HG02884 (cell line): ENCODE measurements around the gene FGF1.

Experiments used
- ATAC-seq: cut with Tn5 transposase; IDR thresholded peaks from one replicate; pipeline ENCODE4 v1.9.1; 2021; ENCODE audit warnings: mild to moderate bottlenecking, moderate library complexity; ENCODE audit not compliant: unreplicated experiment

The FGF1 gene

DNA sequence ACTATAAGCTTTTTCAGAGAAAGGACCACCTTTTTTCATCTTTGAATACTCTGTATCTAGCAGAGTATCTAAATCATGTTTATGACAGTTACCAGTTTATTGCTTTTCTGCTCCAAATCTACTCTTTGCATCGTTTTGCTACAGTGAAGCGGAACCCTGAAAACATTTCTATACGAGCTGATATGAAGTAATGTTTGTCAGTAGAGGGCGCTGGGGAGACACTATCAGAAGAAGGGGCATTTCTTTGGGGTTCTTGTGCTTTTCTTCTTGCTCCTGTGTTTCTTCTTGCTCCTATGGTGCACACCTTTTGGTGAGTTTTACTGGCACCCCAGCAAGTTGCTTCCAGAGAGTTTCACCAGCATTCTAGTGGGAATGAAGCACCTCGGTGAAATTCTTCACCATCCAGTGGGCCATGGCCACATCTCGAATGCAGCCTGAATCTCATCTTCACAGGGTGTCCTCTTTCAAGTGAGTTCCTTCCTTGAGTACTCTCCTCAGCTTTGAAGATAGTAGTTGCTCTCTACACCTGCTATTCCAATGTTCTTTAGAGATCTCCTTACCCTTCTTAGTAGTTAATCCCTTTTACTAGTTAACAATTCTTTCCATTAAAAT lies 98.4 kb downstream of the FGF1 start:
- no peak for ATAC-seq

DNA sequence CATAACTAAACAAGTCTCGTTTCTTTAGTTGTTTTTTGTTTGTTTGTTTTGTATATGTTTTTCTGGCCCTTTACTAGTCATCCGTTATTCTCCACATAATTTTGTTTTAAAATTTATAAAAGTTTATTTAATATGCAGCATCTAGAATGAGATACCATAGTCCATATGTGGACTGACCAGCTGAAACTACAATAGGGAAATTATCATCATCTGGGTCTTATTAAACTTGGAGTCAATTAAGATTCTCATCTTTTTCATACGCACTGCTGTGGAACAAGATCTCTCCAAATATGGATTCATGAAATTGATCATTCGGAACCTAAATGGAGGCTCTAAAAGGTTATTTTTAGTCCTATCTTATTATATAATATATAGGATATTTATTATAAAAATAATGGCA lies 99.3 kb downstream of the FGF1 start:
- ATAC-seq: no peak

DNA sequence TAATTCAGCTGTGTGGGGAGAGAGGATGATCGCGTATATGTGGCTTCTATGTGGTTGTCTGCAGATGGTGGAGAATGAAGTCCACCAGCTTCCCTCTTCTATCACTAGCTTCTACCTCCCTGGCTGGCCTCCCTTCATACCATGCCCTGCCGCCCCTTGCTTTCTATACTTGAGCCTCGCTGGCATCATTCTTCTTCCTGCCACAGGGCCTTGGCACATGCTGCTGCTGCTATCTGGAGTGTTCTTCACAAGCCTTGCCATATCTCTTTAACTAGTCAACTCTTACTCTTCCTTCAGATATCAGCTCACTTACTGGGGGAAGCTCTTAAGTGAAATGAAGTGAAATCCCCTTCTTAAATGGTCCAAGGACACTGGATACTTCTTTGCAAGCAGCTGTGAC lies 100.4 kb downstream of the FGF1 start:
- no peak for ATAC-seq

DNA sequence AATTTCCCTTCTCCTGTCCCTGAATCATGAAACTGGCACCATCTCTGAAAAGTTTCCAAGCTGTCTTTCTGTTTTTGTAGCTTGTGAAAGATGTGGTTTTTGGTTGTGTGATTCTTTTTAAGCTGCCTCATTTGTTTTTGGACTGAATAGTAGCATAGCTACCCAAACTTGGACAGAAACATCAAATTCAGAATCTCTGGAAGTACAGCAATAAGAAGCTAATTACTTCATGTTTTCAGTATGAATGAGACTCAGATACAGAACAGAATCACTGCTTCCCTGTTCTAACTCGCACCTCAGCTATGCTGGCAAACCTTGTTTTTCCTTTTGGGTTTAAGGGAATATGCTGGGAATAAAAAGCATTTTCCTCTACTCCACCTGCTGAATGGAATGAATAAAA lies 101.0 kb downstream of the FGF1 start:
- ATAC-seq: no peak

DNA sequence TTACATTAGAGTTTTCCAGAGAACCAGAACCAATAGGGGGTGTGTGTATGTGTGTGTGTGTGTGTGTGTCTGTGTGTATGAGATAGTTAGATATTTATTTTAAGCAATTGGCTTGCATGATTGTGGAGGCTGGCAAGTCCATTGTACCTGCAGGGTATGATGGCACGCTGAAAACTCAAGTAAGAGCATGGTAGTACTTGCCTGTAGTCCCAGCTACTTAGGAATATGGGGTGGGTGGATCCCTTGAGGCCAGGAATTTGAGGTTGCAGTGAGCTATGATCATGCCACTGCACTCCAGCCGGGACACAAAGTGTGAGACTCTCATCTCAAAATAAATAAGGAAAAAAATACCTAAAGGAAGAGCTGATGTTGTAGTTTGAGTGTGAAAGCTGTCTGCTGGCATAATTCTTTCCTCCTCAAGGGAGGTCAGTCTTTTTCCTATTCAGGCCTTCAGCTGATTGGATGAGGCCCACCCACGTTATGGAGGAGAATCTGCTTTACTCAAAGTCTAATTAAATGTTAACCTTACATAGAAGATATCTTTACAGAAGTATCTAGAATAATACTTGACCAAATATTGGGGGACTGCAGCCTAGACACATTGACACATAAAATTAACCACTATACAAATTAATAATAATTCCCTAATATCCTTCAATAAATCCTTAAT lies 107.6 kb downstream of the FGF1 start:
- no peak for ATAC-seq

DNA sequence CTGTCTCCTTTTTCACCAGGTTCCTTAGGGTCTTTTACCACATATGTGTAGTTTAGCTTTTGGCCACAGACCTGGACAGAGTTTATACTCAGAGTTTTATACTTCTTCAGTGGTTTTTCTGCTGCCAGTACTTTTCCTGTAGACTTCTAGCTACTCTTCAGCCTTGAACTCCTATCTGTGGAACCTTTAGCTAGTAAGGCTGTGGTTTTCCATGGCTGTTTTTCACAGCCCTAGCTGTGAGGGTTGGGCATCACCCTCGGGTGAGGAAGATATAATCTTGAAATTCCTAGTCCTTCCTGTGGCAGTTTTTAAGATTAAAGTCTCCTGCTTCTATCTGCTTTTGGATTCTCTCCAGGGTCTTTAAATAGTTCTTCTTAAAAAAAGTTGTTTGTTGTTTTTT lies 109.1 kb downstream of the FGF1 start:
- no peak for ATAC-seq

DNA sequence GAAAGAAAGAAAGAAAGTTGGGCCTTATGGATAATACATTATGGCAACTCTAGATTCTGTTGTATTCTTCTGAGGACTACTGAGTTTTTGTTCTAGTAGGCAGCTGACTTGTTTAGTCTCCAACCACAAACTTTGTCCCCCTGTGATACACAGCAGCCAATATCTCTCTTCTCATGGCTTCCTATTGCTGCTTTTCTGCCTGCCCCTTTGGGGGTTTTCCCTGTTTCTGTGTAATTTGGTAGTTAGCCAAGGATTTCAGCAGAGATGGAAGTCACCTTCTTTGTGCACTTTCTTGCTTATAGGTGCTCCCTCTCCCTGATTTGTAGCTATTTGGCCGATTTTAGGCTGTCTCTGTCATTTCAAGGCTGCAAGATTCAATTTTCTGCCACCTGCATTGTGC lies 109.6 kb downstream of the FGF1 start:
- ATAC-seq: no peak

DNA sequence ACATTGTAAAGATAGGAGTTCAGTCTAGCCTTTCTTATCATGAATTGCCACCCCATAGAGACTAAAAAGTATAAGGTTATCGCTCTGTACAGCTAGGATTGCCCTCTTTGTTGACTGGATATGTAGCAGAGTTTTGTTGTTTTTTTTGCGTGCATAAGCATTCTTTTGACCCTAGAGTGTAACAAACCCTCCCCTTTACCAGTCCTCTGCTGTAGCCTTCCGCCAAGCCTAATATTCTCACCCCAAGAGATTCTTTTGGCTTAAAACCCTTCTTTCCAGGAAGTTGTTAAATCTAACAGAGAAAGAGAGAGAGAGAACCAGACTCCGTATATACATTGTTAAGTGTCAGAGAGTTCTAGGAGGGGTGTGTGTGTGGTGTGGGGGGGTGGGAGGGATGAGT lies 113.9 kb downstream of the FGF1 start:
- ATAC-seq: no peak

DNA sequence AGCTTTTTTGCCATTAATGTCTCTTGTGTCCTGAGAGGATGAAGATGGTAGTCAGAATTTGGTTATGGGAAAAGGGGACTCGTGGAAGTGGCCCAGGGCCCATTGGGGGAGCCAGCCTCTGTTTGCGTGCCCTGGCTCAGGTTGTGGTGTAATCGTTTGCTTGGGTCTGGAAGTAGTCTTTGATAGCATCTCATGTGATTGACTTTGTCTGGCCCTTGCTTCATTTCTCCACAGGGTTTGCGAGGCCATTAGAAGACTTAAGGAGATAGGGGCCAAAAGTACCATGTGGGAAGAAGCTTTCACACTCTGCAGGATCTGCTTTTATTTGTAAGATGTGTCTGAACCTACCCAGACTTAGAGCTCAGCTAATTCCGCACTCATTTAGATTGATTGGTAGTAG lies 114.5 kb downstream of the FGF1 start:
- no peak for ATAC-seq

DNA sequence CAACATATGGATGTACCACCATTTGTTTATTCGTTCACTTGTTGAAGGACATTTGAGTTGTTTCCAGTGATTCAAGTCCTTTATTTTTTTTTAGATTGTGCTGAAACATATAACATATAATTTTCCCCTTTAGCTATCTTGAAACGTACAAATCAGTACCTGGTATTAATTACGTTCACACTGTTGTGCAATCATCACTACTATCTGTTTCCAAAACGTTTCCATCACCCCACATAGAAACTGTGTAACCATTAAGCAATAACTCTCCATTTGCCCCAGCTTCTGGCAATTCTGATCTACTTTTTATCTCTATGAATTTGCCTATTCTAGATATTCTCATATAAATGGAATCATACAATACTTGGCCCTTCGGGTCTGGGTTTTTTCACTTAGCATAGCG lies 116.0 kb downstream of the FGF1 start:
- ATAC-seq: no peak

DNA sequence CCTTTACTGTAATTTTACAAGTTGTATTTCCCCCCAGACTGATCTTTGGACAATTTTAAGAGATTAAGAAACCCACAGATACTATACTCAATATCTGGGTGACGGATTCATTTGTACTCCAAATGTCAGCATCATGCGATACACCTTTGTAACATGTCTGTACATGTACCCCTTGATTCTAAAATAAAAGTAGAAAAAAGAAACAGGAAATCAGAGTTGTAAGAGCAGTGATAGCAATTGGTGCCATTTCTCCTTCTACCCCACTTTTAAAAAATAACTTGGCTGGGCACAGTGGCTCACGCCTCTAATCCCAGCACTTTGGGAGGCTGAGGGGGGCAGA lies 116.9 kb downstream of the FGF1 start:
- no peak for ATAC-seq

DNA sequence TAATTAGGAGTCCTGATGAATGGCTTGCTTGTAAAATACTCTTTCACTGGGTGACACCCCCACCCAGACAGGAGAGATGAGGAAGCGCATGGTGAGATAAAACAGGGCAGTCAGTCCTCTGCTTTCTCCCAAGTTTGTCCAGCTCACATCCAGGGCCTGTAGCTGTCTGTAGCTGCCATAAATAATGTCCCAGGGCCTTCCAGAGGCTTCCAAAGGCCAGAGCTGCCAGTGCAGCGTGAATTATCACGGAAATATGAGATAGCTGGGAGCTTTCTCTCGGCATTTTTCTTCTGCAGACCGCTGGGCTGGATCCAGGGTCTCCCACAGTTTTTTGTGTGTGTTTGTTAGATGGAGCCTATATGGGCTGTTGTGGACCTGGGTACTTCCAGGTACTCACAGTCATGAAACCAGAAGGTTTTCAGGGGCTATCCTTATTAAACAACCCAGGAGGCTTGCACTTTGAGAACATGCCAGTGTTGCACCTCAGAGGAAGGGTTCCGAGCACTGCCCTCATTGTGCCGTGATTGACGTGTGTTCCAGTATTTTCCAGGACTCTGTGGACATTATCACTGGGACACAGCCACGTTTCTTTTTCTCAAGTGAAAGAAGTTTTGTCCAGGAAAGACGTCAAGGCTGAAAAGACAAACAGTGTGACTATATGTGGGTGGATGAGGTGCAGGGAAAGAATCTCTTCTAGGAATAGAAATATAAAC lies 117.5 kb downstream of the FGF1 start:
- ATAC-seq: no peak

DNA sequence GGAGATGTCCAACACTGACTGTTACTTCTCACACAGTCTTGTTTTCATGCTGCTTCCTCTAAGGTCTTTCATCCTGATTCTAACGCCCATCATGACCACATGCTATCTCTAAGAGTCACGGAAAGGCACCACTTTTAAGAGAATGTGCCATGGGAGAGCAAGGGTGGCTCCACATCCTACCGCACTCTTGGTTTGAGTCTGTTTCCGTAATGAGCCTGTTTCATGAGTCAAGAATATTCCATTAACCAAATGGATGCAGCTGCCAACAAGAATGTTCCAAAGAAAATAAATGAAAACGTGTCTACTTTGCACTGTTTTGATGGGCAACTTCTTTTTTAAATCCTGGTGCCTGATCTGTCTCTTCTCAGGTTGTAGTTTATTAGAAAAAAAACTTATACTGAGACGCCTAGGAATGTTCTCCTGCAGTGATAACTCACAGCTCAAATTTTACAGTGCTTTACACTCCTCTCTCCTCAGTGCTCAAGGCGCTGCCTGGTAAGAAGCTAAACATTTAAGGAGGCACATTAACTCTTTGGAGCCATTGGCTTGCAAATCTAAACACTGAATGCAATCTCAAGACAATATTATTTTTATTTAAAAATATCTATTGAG lies 124.3 kb downstream of the FGF1 start:
- ATAC-seq: no peak

DNA sequence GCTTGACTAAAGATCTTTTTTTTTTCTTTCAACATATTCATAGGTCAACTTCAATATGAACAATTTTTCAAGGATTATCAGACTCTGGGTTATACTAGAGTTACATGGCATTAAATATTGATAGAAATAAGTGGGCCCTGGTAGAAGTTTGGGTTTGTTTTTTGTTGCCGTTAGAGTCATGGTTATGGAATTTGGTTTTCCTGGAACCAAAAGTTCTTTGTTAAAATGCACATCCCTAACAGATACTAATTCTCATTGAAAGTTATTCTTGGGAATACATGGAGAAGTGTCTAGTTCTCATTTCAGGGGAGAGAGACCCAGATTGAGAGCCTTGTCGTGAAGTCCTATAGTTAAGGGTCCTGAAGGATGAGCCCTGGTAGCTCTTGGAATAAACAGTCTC lies 124.9 kb downstream of the FGF1 start:
- no peak for ATAC-seq

DNA sequence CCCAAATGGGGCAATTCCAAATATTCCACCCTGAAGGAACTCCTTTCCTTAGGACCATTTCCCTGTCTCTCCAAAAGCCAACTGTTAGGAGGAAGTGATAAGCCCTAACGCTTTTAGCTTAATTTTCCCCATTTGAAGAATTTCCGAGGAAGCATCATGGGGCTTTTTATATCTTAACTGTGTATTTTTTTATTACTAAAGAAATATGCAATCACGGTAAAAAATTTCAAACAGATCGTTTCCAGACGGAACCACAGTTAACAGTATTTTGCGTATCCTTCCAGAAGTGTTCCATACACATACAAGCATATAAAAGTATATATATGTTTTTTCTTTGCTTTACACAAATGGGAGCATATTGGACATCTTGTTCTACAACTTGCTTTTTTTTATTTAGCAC lies 133.8 kb downstream of the FGF1 start:
- ATAC-seq: no peak

DNA sequence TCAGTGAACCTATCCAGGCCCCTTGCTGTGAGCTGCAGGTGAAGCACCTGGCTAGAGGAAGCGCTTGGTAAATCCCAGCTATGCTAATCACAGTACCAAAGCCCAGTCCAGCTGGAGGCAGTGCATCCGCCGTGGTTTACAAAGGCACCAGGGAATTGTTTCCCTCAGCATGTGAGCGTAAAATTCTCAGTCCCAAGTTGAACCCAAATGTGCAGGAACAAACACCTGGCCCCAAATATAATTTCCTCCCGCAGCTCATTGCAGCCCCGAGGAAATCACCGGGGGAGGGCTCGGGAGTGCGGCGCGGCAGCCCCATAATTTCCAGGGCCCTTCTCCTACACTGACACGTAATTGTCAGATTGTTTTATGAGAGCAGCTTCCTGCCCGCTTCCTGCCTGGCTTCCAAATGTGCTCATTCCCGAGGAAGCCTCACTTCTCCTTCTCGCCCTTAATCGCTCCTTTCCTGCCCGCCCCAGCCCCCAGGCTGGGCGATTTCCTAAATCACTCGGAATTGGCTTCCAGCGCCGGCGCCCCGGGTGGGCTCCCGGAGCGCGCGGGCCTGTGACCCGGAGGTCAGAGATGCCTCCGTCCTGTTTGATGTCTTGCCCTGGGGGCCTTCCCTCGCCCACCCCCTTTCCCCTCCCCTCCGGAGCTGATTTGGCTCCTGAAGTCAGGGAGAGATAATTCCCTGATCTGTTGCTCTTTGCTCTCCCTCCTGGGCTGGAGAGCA lies 134.4 kb downstream of the FGF1 start:
- no peak for ATAC-seq

DNA sequence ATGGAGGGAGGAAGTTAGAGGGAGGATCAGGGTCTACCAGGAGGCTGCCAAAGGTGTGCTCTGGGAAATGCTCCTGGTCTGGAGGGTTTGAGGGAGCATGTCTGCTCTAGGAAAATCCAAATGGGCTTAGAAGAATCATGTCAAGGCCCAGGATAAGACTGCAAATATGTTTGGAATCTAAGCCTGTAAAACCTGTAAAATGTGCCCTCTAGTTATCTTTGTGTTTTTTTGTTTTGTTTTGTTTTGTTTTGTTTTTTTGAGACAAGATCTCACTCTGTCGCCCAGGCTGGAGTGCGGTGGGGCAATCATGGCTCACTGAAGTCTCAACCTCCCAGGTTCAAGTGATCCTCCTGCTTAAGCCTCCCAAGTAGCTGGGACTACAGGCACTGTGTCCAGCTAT lies 135.4 kb downstream of the FGF1 start:
- no peak for ATAC-seq

DNA sequence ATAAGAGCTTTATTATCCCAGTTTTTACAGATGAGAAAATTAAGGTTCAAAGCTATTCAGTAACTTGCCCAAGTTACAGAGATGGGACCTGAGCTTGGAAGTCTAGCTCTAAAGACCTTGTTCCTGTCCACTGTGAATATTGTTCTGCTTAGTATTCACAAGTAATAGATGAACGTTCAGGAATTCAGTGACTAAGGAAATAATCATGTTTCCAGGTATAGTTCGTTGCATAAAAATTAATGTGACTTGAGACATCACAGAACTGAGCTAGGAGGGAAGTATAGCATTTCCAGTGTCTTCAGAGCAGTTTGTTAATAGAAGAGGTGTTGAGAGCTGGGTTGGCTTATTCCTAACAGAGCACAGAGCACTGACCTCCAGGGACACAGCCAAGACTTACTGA lies 136.1 kb downstream of the FGF1 start:
- no peak for ATAC-seq

DNA sequence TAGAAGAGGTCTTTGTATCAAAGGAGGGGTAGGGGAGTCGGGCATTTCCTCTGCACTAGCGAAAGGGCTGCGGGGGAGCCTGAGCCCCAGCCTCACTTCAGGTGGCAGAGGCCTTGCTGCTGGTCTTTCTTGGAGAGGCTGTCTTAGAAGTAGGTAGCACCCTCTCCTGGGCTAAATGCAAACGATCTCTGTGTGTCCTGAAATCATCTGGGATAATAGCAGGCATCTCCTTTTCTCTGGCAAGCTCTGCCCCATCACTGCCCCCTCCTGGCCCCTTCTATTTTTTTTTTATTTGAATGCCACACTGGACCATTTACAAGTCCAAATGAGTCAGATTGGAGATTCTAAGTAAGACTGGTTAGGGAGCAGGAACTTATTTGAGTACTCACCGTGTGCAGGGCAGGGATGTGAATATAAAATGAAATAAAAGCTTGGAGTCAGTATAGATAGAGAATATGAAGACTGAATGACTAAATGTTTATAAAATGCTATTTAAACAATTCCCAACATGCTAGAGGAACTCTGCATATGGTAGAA lies 137.1 kb downstream of the FGF1 start:
- no peak for ATAC-seq

DNA sequence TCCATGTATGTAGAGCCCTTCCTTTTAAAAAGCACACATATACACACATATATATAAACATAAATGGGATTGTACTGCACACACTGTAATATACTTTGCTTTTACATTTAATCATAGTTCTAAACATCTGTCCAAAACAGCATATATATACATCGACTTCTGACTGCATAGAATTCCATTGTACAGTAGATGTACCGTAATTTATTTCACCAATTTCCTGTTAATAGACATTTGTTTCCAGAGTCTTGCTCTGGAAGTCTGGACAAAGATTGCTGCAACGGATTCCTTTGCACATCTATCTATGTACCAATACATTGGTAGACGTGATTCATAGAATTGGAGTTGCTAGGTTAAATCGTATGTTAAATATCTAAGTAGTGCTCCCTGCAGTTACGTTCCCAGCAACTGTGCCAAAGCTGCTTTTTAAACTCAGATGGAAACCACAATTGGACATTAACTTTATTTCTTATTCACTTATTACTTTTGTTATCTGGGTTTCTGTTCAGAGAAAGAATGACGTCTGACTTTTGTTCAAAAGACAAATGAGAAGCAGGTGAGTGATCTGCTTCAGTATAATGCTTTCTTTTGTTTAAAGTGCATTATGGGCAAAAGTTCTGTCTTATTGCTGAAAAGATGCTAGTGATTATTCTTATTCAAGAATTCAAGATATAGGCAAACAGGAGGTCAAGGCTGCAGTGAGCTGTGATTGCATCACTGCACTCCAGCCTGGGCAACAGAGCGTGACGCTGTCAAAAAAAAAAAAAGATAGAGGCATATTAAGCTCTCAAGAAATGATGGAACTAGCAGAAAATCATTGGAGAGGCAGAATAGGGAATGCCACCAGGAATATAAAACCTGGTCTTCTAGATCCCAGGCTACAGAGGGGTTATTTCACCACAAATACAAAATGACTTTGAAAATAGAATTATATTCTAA lies 138.2 kb downstream of the FGF1 start:
- no peak for ATAC-seq
